Left lung (tissue), 10 donors: ENCODE measurements around the gene PSMB7. TPM values are rescaled to one million over a fixed set of nuclear protein-coding genes. Genes with fewer than 3 reads are reported as not detected.

ENCODE experiments used
- ATAC-seq: fragments of 200-7000 bp; cut with Tn5 transposase; one replicate; pipeline ENCODE4 v1.9.1; 2020; ENCODE audit warnings: moderate library complexity
- DNase-seq, 4 donors: peaks; one replicate each; pipeline ENCODE4 v3.0.0-alpha.2; 2013 to 2020
- H3K27ac ChIP-seq, 2 donors: fragments of 200-600 bp; sonication (generic) in 1 of 2; one replicate each; pipeline versions ENCODE4 v1.5.0 to v1.8.0; 2020 to 2021
- H3K27me3 ChIP-seq, 2 donors: fragments of 200-600 bp; sonication (generic) in 1 of 2; one replicate each; pipeline versions ENCODE4 v1.5.0 to v1.8.0; 2020 to 2021
- H3K36me3 ChIP-seq, 2 donors: fragments of 200-600 bp; sonication (generic) in 1 of 2; one replicate each; pipeline versions ENCODE4 v1.5.0 to v1.8.0; 2020 to 2021
- H3K4me1 ChIP-seq, 2 donors: fragments of 200-600 bp; one replicate each; pipeline ENCODE4 v1.8.0; 2021
- H3K4me3 ChIP-seq, 2 donors: fragments of 200-600 bp; sonication (generic) in 1 of 2; one replicate each; pipeline versions ENCODE4 v1.5.0 to v1.8.0; 2020 to 2021; ENCODE audit warnings: mild to moderate bottlenecking in 1 of 2
- H3K9me3 ChIP-seq, 2 donors: fragments of 200-600 bp; sonication (generic) in 1 of 2; one replicate each; pipeline versions ENCODE4 v1.5.0 to v1.8.0; 2020 to 2021
- CTCF ChIP-seq, 2 donors: fragments of 200-600 bp; sonication (generic) in 1 of 2; IDR thresholded peaks; one replicate each; pipeline versions ENCODE4 v1.5.0 to v1.8.0; 2021; ENCODE audit warnings: antibody characterized with exemption in 2 of 2
- intact Hi-C, 2 donors: fragments of 100-400 bp; cut with DNase I; formaldehyde crosslinking; loops; one replicate each; pipeline versions ENCODE4 v1.11.2 to v1.14.2; 2022
- polyA plus RNA-seq, 6 donors: library from polyadenylated mRNA; unstranded; fragments of 120-200 nt; gene quantifications; one replicate each; pipeline ENCODE4 v1.2.1, GENCODE V29; 2013; ENCODE audit not compliant: insufficient read length in 6 of 6
- total RNA-seq, 2 donors: library from RNA; stranded (reverse); fragmentation: NEBNext Ultra II Directional; extraction: Animal tissue kit (Norgen Biotek cat#: 25700); gene quantifications; one replicate each; pipeline ENCODE4 v1.2.1, GENCODE V29; 2021
- donor health status: DM: no; HTN: yes; CAD: no.
- donor health status: DM: no; HTN: no; CAD: no.

Gene PSMB7
- total and polyA plus RNA-seq, 8 donors: 86.3 to 220 (median 203) TPM

DNA sequence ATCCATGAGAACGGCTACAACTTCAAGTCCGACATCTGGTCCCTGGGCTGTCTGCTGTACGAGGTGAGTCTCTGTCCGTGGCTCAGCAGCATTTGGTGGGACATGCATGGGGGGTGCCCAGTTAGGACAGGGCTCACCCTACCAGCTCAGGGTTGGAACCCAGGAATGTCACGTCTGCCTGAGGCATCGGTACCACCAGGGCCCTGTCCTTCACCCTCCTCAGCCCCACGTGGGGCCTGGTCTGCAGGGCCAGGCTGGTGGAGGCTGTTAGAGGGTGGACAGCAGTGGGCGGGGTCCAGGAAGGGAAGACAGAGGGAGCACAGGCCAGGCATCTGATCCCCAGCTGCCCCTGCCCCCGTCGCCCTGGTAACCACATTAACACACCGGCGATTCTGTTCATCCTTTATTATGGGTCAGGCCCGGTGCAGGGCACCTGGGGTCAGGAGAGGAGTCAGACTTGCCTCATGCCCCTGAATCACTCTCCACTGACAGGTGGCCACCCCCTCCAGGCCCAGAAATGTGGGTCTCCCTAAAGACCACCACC lies 75.6 kb downstream of the PSMB7 start:
- peaks cover 3 to 12% of the 10 kb centered on the region in 2 donors for H3K4me1 ChIP-seq
- DNase-seq: peak in 1 of 4 donors; percentile 47
- H3K27ac ChIP-seq: no peak overlapping the region
- intact Hi-C loops: no loop called here
- no peaks in the 10 kb centered on the region for H3K9me3 ChIP-seq
- TF ChIP-seq CTCF (IDR thresholded peaks at IDR 0.05): no peak
- H3K4me3 ChIP-seq: no peak overlapping the region
- H3K27me3 ChIP-seq: no peaks in the 10 kb centered on the region
- no peak for ATAC-seq
- peaks cover 0 to 91% of the 10 kb centered on the region in 2 donors for H3K36me3 ChIP-seq

DNA sequence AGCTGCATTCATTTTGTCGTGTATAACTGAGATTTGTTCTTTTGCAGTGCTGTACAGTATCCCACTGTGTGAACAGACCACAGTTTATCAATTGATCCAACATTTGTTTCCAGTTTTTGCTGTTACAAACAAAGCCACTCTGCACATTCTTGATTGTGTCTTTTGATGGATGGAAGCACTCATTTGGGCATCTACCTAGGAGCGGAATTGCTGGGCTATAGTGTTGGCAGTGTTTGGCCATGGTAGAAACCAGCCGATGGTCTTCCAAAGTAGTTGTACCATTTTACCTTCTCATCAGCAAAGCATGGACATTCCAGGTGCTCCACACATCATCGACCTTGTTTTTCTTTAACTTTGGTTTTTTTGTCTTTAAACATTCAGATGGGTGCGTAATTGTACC lies 77.7 kb downstream of the PSMB7 start:
- TF ChIP-seq CTCF (IDR thresholded peaks at IDR 0.05): no peak
- no peak overlapping the region for H3K4me3 ChIP-seq
- no peak for ATAC-seq
- no peak overlapping the region for H3K27ac ChIP-seq
- peaks cover 0 to 95% of the 10 kb centered on the region in 2 donors for H3K36me3 ChIP-seq
- intact Hi-C loops: no loop called here
- no peaks in the 10 kb centered on the region for H3K9me3 ChIP-seq
- H3K27me3 ChIP-seq: no peaks in the 10 kb centered on the region
- H3K4me1 ChIP-seq: peaks cover 3 to 8% of the 10 kb centered on the region in 2 donors
- DNase-seq: no peak

DNA sequence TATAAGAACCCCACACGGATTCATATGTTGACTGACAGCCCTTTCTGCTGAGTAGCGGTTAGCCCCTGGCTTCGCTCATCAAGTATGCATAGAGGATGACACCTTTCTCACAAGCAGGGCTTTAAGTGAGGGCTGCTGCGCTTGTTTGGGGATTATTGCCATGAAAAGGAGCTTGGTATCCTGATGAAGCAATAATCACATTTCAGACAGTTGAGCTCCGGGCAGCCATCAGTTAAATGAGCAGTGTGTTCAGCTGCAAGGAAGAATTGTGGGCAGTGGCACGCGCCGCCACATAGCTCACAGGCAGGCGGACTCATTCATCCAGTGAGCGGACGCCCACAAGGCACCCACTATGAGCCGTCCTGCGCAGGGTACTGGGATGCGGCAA lies 79.9 kb downstream of the PSMB7 start:
- Histone ChIP-seq H3K27me3 (no peaks in the 10 kb centered on the region), H3K27ac (no peak overlapping the region), H3K9me3 (no peaks in the 10 kb centered on the region), H3K4me1 (no peaks in the 10 kb centered on the region), H3K36me3 (peaks cover 0 to 95% of the 10 kb centered on the region in 2 donors), H3K4me3 (no peak overlapping the region)
- DNase-seq: peak in 1 of 4 donors; percentile 40
- intact Hi-C loops: no loop called here
- no peak for TF ChIP-seq CTCF (IDR thresholded peaks at IDR 0.05)
- no peak for ATAC-seq

- intact Hi-C loops: no loop called here
- H3K36me3 ChIP-seq: peaks cover 0 to 95% of the 10 kb centered on the region in 2 donors
- DNase-seq: peak in 1 of 4 donors; percentile 12
- H3K9me3 ChIP-seq: no peaks in the 10 kb centered on the region
- H3K4me1 ChIP-seq: no peaks in the 10 kb centered on the region
- ATAC-seq: no peak
- no peak overlapping the region for H3K4me3 ChIP-seq
- no peak for TF ChIP-seq CTCF (IDR thresholded peaks at IDR 0.05)
- no peaks in the 10 kb centered on the region for H3K27me3 ChIP-seq
- no peak overlapping the region for H3K27ac ChIP-seq
Measured at GRCh38 chr9:124334568-124335319, 80.5 kb downstream of the PSMB7 start.

DNA sequence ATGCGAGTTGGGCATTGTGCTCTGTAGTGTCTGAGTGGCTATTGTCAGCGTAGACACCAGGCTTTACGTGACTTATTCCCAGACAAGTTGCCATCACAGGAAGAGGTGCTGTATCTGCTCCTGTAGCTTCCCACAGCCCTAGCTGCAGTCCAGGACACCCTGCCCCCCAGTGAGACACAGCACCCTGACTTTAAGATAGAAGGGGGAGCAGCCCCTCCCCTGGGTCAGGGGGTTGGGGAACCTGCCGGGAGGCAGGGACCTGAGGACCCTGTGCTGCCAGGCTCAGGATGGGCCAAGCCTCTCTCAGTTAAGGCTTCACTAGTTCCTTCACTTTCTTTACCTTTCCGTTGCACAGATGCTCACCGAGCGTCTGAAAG lies 82.1 kb downstream of the PSMB7 start:
- Histone ChIP-seq H3K4me1 (no peaks in the 10 kb centered on the region), H3K36me3 (peaks cover 0 to 100% of the 10 kb centered on the region in 2 donors), H3K27me3 (no peaks in the 10 kb centered on the region), H3K27ac (no peak overlapping the region), H3K4me3 (no peak overlapping the region), H3K9me3 (no peaks in the 10 kb centered on the region)
- DNase-seq (no peak), ATAC-seq (no peak)
- TF ChIP-seq CTCF (IDR thresholded peaks at IDR 0.05): no peak
- intact Hi-C loops: no loop called here
